Cardiac fibroblast (primary cell): Measurements from ENCODE around the gene SULT4A1.

Experiments used
- DNase-seq, 2 donors: peaks; one replicate each; pipeline versions ENCODE4 v3.0.0 to v3.0.0-alpha.2; 2010; ENCODE audit warnings: low read depth in 2 of 2
- H3K4me3 ChIP-seq, 2 donors: replicated peaks in 1 of 2; 1 replicate in 1 of 2; 2 replicates in 1 of 2; pipeline ENCODE4 v1.5.1; 2011; ENCODE audit warnings: low read depth in 2 of 2, low read length in 2 of 2, mild to moderate bottlenecking in 2 of 2, moderate library complexity in 1 of 2
- CTCF ChIP-seq: IDR thresholded peaks from one replicate; pipeline ENCODE4 v1.5.1; 2011; ENCODE audit warnings: low read depth, mild to moderate bottlenecking, low read length, inconsistent platforms

SULT4A1 gene

GRCh38 chr22:43860831-43861230 lies 1.5 kb downstream of the SULT4A1 start:
- H3K4me3 ChIP-seq = no peak overlapping the region
- TF ChIP-seq CTCF = no peak
- DNase-seq = no peak

GRCh38 chr22:43860126-43860525 lies 2.2 kb downstream of the SULT4A1 start:
- DNase-seq = no peak
- H3K4me3 ChIP-seq = no peak overlapping the region
- no peak for TF ChIP-seq CTCF

GRCh38 chr22:43859621-43860020 lies 2.7 kb downstream of the SULT4A1 start:
- no peak overlapping the region for H3K4me3 ChIP-seq
- no peak for DNase-seq
- TF ChIP-seq CTCF = no peak

- no peak for TF ChIP-seq CTCF
- DNase-seq = no peak
- H3K4me3 ChIP-seq = no peak overlapping the region
These were observed 3.1 kb downstream of the SULT4A1 start for GRCh38 chr22:43859176-43859575.

- H3K4me3 ChIP-seq = no peak overlapping the region
- TF ChIP-seq CTCF = no peak
- no peak for DNase-seq
These were observed 4.0 kb downstream of the SULT4A1 start for GRCh38 chr22:43858156-43858895.

GRCh38 chr22:43857367-43857766 lies 4.9 kb downstream of the SULT4A1 start:
- H3K4me3 ChIP-seq = no peak overlapping the region
- no peak for DNase-seq
- TF ChIP-seq CTCF = no peak

GRCh38 chr22:43855431-43855830 lies 6.9 kb downstream of the SULT4A1 start:
- TF ChIP-seq CTCF = no peak
- no peak for DNase-seq
- H3K4me3 ChIP-seq = no peak overlapping the region
